Muscle of leg (tissue), 16 donors: Measurements from ENCODE around the gene TREM1. TPM values are rescaled to one million over a fixed set of nuclear protein-coding genes. Genes with fewer than 3 reads are reported as not detected.

Experiments
- DNase-seq: peaks from one replicate; pipeline ENCODE4 v3.0.0; 2013
- H3K27ac ChIP-seq: one replicate; pipeline ENCODE4 v1.5.1; 2013; ENCODE audit warnings: mild to moderate bottlenecking, low read length, control low read depth
- H3K27me3 ChIP-seq: one replicate; pipeline ENCODE4 v1.6.1; 2013; ENCODE audit warnings: low read length; ENCODE audit not compliant: control insufficient read depth, insufficient read depth
- H3K36me3 ChIP-seq: one replicate; pipeline ENCODE4 v1.6.1; 2013; ENCODE audit warnings: low read length; ENCODE audit not compliant: control insufficient read depth, insufficient read depth
- H3K4me1 ChIP-seq: one replicate; pipeline ENCODE4 v1.6.1; 2013; ENCODE audit warnings: low read length; ENCODE audit not compliant: control insufficient read depth, insufficient read depth
- H3K4me3 ChIP-seq: one replicate; pipeline ENCODE4 v1.5.1; 2013; ENCODE audit warnings: low read length, control low read depth
- H3K9me3 ChIP-seq: replicated peaks from 2 replicates; pipeline ENCODE4 v1.6.1; 2013; ENCODE audit warnings: low read depth, low read length; ENCODE audit not compliant: control insufficient read depth
- WGBS: methylation state at CpG from one replicate; pipeline ENCODE4 v1.1.5; 2013; ENCODE audit warnings: missing lambda C conversion rate; ENCODE audit not compliant: insufficient coverage; 5-methylcytosine and 5-hydroxymethylcytosine counted together
- long read RNA-seq, 11 donors: transcript quantifications; one replicate each; lab custom pipeline, GENCODE V29; 2026
- polyA plus RNA-seq, 8 donors: library from polyadenylated mRNA; unstranded; fragments of 120-200 nt; gene quantifications; one replicate each; pipeline versions ENCODE4 v1.2.1 to v1.2.3, GENCODE V29; 2013; ENCODE audit warnings: inconsistent platforms in 1 of 8, low replicate concordance in 1 of 8; ENCODE audit not compliant: insufficient read length in 8 of 8, insufficient read depth in 1 of 8
- total RNA-seq: library from RNA; stranded (reverse); fragments of 120-200 nt; gene quantifications from one replicate; pipeline ENCODE4 v1.2.4, GENCODE V29; 2013

Gene TREM1
- total RNA-seq (0.35 TPM), polyA plus RNA-seq (1 to 10 TPM in 1 of 8 donors, under 1 TPM in 5, not detected in 2; 0.06 to 1.6 (median 0.21) TPM)
- long read RNA-seq, donor 1, result 0 reads
- long read RNA-seq, donor 2, partial matches to known transcripts, result 0 of 1 reads
- long read RNA-seq, donor 2, other reads (novel, unspliced or antisense), result 0 of 1 reads
- long read RNA-seq, donor 3, result 0 reads
- long read RNA-seq, donor 4, partial matches to known transcripts, result 0 of 1 reads
- long read RNA-seq, donor 4, other reads (novel, unspliced or antisense), result 0 of 1 reads
- long read RNA-seq, donor 5, result 0 reads
- long read RNA-seq, donor 6, result 0 reads
- long read RNA-seq, donor 7, result 0 reads
- long read RNA-seq, donor 8, result 0 reads
- long read RNA-seq, donor 9, result 0 reads
- long read RNA-seq, donor 10, partial matches to known transcripts, result 0 of 1 reads
- long read RNA-seq, donor 10, other reads (novel, unspliced or antisense), result 0 of 1 reads
- long read RNA-seq, donor 11, result 0 reads

DNA sequence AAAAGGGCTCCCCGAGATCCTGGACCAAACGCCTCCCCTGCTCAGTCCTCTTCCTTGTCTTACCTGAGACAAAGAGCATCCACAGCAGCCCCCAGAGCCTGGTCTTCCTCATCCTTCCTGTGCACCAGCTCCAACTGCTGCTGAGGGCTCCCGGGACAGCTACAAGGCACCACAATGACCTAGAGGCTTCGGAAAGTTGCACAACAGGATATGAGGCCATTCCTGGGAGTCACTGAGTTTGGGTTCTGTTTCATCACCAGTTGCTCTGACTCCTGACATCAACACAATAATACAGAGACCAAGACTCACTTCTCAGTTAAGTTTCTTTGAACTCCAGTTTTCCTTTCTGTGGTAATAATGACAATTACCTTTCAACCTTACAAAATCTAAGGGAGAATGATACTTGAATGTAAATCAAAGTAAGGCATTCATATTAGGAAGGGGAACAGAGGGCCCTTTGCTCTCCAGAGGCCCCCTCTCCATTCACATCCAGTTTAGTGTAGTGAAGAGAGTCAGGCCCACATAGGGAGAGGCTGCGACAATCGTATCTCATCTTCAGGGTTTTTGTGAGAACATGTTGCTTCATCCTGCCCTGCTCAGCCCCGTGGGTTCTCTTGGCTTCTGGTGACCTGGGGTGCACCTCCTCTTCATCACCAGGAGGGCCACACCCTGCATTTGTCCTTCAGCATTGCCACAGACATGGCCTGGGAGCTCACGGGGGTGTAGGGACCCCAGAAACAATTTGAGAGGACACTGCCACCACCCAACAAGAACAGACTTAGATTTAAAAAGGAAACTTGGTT, at the start of gene TREM1:
TREM1 (minus strand) TSS at position 139 of the 803 bp plus-strand sequence; CDS start at position 112, 27 bp downstream.
- H3K4me1 ChIP-seq, result no peaks in the 10 kb centered on the region
- H3K27ac ChIP-seq, result no peak within 1 kb of the TSS
- no peaks in the 10 kb centered on the region for H3K9me3 ChIP-seq
- H3K36me3 ChIP-seq, result no peaks in the 10 kb centered on the region
- no peak within 1 kb of the TSS for H3K4me3 ChIP-seq
- H3K27me3 ChIP-seq, result peaks cover 12% of the 10 kb centered on the region
- peak; percentile 75 for DNase-seq
- 77% methylated on average over 5 of the region's 8 CpGs for WGBS

DNA sequence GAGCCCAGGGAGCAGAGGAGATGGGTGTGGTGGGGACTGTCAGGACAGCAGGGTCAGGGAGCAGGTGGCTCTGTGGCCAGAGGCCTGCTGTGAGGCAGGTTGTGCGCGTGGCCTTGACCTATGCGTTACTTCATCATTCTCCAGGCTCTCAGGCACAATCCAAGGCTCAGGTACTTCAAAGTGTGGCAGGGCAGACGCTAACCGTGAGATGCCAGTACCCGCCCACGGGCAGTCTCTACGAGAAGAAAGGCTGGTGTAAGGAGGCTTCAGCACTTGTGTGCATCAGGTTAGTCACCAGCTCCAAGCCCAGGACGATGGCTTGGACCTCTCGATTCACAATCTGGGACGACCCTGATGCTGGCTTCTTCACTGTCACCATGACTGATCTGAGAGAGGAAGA, 49.5 kb upstream of the TREM1 start:
- no peaks in the 10 kb centered on the region for H3K36me3 ChIP-seq

DNA sequence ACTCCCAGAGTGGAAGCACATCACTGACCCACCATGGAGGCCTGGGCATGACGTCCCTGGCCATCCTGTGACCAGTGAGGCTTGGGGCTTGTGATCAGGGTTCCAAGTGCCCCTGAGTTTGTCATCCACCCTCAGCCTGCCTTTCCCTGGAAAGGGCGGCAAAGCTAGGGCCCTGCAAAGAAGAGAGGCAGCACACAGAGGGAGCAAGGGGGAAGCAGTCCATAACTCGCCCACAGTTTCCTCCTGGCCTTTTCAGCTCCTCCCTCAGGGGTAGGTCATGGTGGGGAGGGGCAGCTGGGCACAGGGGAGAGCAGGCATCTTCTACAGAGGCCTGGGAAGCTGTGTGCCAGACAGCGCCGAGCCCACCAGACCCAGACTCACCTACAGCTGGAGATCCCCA, 48.8 kb upstream of the TREM1 start, which contains the start of gene NCR2:
NCR2 (plus strand) TSS at position 313 of the 400 bp plus-strand sequence. CDS start 269 bp downstream, outside the sequence.
- H3K27ac ChIP-seq, result no peak within 1 kb of the TSS

More for the DNA sequence above, 49.5 kb upstream of the TREM1 start:
- no peak for DNase-seq
- no peak overlapping the region for H3K27ac ChIP-seq
- H3K9me3 ChIP-seq, result no peaks in the 10 kb centered on the region
- WGBS, result 93% methylated on average over 11 of the region's 11 CpGs
- H3K27me3 ChIP-seq, result peaks cover 4% of the 10 kb centered on the region
- no peaks in the 10 kb centered on the region for H3K4me1 ChIP-seq
- no peak overlapping the region for H3K4me3 ChIP-seq

DNA sequence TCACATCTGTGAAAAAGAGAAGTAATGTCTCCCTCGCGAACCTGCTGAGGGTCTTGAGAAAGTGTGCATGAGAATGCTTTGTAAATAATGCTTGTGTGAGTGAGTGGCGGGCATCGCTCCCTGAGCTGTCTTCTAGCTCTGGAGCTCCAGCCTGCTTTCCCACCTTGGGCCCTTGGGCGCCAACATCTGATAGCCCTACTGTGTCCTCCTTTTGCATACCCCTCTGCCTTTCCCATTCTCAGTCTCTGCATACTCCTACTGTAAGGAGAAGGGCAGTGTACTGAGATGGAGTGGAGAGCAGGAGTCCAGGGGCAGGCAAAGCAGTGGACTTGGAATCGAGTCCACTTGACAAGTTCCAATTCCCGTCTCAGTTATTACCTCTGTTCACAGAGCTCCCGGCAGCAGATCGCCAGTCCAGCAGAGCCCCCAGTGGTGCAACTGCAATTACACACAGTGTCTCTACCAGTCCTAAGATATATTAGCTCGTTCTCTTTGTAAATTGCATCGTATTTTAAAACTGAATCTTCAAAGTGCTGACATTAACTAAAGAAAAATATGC, 48.1 kb upstream of the TREM1 start:
- peaks cover 4% of the 10 kb centered on the region for H3K27me3 ChIP-seq
- peak; percentile 19 for DNase-seq
- no peaks in the 10 kb centered on the region for H3K9me3 ChIP-seq
- no peaks in the 10 kb centered on the region for H3K4me1 ChIP-seq
- WGBS, result 48% methylated on average over 8 of the region's 11 CpGs
- no peak overlapping the region for H3K4me3 ChIP-seq
- H3K27ac ChIP-seq, result no peak overlapping the region
- no peaks in the 10 kb centered on the region for H3K36me3 ChIP-seq

More for the DNA sequence above, 48.8 kb upstream of the TREM1 start, which contains the start of gene NCR2:
- H3K36me3 ChIP-seq, result no peaks in the 10 kb centered on the region
- WGBS, result 83% methylated on average over 3 of the region's 5 CpGs
- no peaks in the 10 kb centered on the region for H3K9me3 ChIP-seq
- no peaks in the 10 kb centered on the region for H3K4me1 ChIP-seq
- H3K27me3 ChIP-seq, result peaks cover 4% of the 10 kb centered on the region
- H3K4me3 ChIP-seq, result no peak within 1 kb of the TSS
- DNase-seq, result no peak

DNA sequence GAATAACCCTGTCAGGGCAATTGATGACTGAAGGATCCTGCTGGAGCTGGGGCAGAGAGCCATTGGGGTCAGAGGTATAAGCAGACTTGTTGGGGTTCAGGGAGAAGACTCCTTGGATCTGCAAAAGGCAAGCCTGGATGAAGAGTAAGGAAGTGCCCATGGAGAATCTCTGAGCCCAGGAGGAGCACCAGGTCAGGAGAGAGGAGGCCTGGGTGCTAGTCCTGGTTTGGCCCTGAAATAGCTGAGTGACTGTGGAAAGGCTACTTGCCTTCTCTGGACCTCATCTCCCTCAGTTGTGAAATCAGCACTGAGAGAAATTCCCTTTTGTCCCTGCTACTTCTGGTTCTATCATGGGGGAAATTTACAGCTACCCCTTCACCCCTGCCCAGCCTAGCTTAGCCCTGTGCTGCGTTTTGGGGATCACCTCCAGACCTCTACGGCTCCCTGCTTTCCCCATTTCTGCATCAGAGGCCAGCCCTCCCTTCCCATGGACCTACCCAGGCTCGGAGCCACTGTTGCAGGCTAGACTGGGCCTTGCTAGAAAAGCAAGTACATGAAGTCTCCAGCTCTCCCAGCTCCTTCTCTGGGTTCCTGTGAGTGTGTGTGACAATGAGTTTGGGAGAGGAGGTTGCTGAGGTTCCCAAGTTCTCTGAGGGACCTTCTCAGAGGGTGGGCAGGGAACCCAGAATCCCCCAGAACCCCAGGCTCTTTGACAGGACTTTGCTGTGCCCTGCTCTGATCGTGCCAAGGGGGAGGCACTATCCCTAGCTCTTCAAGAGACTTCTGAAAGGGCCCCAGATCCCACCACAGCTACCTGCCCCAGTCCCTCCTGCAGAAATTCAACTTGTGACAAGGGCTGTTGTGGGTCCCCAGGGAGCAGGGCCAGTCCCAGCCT, 46.6 kb upstream of the TREM1 start:
- peaks cover 11% of the 10 kb centered on the region for H3K27me3 ChIP-seq
- no peaks in the 10 kb centered on the region for H3K36me3 ChIP-seq
- no peaks in the 10 kb centered on the region for H3K9me3 ChIP-seq
- no peak for DNase-seq
- 59% methylated on average over 3 of the region's 4 CpGs for WGBS
- no peaks in the 10 kb centered on the region for H3K4me1 ChIP-seq
- H3K4me3 ChIP-seq, result no peak overlapping the region
- no peak overlapping the region for H3K27ac ChIP-seq

DNA sequence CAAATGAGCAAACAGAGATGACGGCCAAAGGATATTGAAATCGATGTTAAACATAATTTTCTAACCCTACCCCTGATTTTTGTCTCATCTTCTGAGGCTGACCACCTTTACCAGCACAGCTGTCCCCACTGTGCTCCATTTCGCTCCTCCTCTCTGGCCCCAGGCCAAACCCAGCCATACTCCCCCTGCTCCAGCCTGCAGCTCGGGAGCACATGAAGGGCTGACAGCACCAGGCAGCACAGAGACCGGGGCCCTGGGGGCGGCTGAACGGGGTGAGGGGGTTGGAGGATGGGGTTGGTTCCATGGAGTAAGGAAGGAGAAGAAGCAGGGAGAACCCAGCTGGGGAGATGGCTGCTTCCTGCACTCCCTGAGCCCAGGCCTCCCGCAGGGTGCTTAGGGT, 45.8 kb upstream of the TREM1 start:
- H3K27ac ChIP-seq, result no peak overlapping the region
- H3K4me1 ChIP-seq, result no peaks in the 10 kb centered on the region
- peaks cover 11% of the 10 kb centered on the region for H3K27me3 ChIP-seq
- no peaks in the 10 kb centered on the region for H3K9me3 ChIP-seq
- H3K4me3 ChIP-seq, result no peak overlapping the region
- DNase-seq, result no peak
- 49% methylated on average over 6 of the region's 8 CpGs for WGBS
- H3K36me3 ChIP-seq, result no peaks in the 10 kb centered on the region

DNA sequence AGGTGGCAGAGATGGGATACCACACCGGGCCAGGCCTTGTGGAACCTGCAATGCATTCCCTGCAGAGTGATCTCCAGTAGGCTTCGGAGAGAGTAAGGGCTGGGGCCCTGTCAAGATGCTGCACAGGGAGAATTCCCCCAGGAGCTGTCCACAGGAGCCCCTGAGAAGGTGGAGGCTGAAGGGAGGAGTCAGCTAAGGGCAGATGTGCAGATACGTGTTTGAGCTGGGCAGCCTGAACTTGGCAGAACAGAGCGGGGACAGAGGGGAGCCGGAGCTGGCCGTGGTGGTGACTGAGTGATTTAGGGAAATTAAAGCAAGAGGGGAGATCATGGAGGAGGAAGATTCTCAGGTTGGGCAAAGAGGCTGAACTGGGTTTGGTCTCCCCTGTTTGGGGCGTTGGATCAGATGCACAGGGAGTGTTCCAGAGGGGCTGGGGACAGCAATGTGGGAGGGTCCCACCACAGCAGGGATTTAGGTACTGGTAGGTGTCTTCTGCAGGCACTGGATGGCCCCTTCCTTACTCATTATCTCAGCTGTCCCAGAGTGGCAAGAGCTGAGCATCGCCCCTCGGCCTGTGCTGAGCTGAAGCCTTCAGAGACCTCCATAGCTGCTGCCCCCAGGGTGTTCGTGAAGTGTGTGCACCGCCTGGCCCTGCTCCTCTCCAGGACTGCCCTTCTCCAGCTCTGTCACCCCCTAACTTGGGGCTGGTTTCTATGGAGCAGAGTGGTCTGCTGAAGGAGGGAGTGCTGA, 45.1 kb upstream of the TREM1 start:
- Histone ChIP-seq H3K27me3 (peaks cover 11% of the 10 kb centered on the region), H3K9me3 (no peaks in the 10 kb centered on the region), H3K36me3 (no peaks in the 10 kb centered on the region), H3K4me1 (no peaks in the 10 kb centered on the region), H3K4me3 (no peak overlapping the region), H3K27ac (no peak overlapping the region)
- no peak for DNase-seq
- 63% methylated on average over 9 of the region's 11 CpGs for WGBS

DNA sequence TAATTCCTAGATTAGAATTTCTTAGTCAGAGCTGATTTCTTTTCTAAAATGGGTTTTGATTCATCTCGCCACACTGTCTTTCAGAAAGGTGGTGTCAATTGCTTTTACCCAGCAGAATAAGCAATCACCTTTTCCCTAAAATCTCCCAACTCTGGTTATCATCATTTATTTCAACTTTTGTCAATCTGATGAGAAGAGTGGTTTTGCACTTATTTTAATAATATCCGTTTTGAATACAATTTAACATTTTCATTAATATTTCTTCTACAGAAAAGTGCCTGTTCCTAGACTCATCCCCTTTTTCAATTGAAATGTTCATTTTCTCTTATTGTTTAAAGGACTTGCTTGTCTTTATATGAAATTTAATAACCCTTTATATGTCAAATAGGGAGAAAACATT, 40.7 kb upstream of the TREM1 start:
- no CpG with 5 or more reads among the region's 2 CpGs for WGBS
- no peak for DNase-seq
- Histone ChIP-seq H3K27ac (no peak overlapping the region), H3K4me3 (no peak overlapping the region), H3K27me3 (peaks cover 19% of the 10 kb centered on the region), H3K4me1 (no peaks in the 10 kb centered on the region), H3K36me3 (no peaks in the 10 kb centered on the region), H3K9me3 (no peaks in the 10 kb centered on the region)

DNA sequence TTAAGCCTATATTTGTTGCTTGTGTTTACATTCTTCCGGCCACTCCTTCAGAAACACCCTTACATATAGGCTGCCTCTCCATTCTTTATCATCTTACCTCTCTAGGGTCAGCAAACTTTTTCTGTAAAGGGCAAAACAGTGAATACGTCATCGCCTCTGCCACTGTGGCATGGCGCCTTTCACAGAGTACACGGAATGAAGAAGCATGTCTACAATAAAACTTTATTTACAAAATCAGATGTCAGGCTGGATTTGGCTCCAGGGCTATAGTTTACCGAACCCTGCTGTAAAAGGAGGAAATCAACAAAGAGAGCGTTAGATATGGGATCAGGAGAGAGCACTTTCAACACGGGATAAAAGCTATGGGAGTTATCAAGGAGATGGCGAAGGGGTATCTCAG, 39.6 kb upstream of the TREM1 start:
- no peak for DNase-seq
- H3K36me3 ChIP-seq, result no peaks in the 10 kb centered on the region
- H3K4me3 ChIP-seq, result no peak overlapping the region
- 50% methylated on average over 5 of the region's 9 CpGs for WGBS
- no peaks in the 10 kb centered on the region for H3K4me1 ChIP-seq
- peaks cover 21% of the 10 kb centered on the region for H3K27me3 ChIP-seq
- no peak overlapping the region for H3K27ac ChIP-seq
- H3K9me3 ChIP-seq, result no peaks in the 10 kb centered on the region
